GM10248 (cell line): Measurements from ENCODE around the gene STX1B.
A peak's percentile ranks its signal among the peaks of the same experiment; 100 is the strongest.

ENCODE experiments used
- CTCF ChIA-PET: fragments of 300-600 bp; sonication (Branson Sonifier 250); formaldehyde crosslinking; extraction: SDS; loops from one replicate; lab custom pipeline; 2021; ENCODE audit warnings: antibody characterized with exemption; lab: Yijun Ruan, JAX
- POLR2A ChIA-PET: fragments of 350-650 bp; sonication (Branson Sonifier 250); formaldehyde crosslinking; extraction: SDS; loops from one replicate; lab custom pipeline; 2020; ENCODE audit warnings: antibody characterized with exemption; lab: Yijun Ruan, JAX
- DNase-seq: peaks from one replicate; pipeline ENCODE4 v3.0.0; 2012; ENCODE audit errors: extremely low spot score
- TF ChIP-seq, protein P1 (sequence below): IDR thresholded peaks from 2 replicates; pipeline ENCODE4 v1.5.1; 2012; ENCODE audit warnings: mild to moderate bottlenecking, low read depth; ENCODE audit errors: extremely low read depth, missing control alignments, control extremely low read depth

The STX1B gene

GRCh38 chr16:30986129-30986991 lies 24.1 kb downstream of the STX1B start:
- POLR2A ChIA-PET = interaction anchor here (0.7 to 0.8 kb wide), 2 partner anchors 11 to 194 kb away, joined by 3 read pairs; no protein-coding TSS in a partner anchor
- CTCF ChIA-PET = interaction anchor here (0.9 to 4.7 kb wide), 19 partner anchors 8 to 886 kb away, joined by 3 to 32 read pairs (median 9); partner anchors contain the start of genes STX4, VKORC1, ZNF646 and ZNF668
- TF ChIP-seq, protein P1, sequence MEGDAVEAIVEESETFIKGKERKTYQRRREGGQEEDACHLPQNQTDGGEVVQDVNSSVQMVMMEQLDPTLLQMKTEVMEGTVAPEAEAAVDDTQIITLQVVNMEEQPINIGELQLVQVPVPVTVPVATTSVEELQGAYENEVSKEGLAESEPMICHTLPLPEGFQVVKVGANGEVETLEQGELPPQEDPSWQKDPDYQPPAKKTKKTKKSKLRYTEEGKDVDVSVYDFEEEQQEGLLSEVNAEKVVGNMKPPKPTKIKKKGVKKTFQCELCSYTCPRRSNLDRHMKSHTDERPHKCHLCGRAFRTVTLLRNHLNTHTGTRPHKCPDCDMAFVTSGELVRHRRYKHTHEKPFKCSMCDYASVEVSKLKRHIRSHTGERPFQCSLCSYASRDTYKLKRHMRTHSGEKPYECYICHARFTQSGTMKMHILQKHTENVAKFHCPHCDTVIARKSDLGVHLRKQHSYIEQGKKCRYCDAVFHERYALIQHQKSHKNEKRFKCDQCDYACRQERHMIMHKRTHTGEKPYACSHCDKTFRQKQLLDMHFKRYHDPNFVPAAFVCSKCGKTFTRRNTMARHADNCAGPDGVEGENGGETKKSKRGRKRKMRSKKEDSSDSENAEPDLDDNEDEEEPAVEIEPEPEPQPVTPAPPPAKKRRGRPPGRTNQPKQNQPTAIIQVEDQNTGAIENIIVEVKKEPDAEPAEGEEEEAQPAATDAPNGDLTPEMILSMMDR = no peak
- no peak for DNase-seq

GRCh38 chr16:30985401-30986128 lies 24.9 kb downstream of the STX1B start:
- DNase-seq = no peak
- ChIA-PET POLR2A (interaction anchor here (0.7 to 1.0 kb wide), 3 partner anchors 10 to 195 kb away, joined by 3 read pairs; partner anchors contain the start of gene FUS), CTCF (interaction anchor here (0.9 to 4.7 kb wide), 30 partner anchors 9 to 888 kb away, joined by 3 to 32 read pairs (median 6); partner anchors contain the start of genes STX4, VKORC1, ZNF267 and ZNF646)
- TF ChIP-seq, protein P1 = no peak

GRCh38 chr16:30984669-30985400 lies 25.6 kb downstream of the STX1B start, which contains the start of gene HSD3B7:
TSS of gene HSD3B7 (plus strand) at chr16:30985207. CDS start at chr16:30985659, 452 bp downstream.
- ChIA-PET POLR2A (interaction anchor here (0.7 to 1.0 kb wide), 2 partner anchors 10 to 195 kb away, joined by 3 read pairs; partner anchors contain the start of gene FUS), CTCF (interaction anchor here (0.5 to 4.7 kb wide), 50 partner anchors 9 to 889 kb away, joined by 3 to 32 read pairs (median 4); partner anchors contain the start of genes KAT8, STX4, VKORC1 and ZNF267)
- TF ChIP-seq, protein P1 = peak; percentile 89
- peak; percentile 92 for DNase-seq

GRCh38 chr16:30983898-30984610 lies 26.4 kb downstream of the STX1B start:
- ChIA-PET POLR2A (interaction anchor here (1.0 kb wide), 1 partner anchor 196 kb away, joined by 3 read pairs; the partner anchor contains the start of gene FUS), CTCF (interaction anchor here (0.5 to 4.7 kb wide), 52 partner anchors 9 to 890 kb away, joined by 3 to 32 read pairs (median 4); partner anchors contain the start of genes KAT8, STX4, VKORC1 and ZNF267)
- no peak for DNase-seq
- TF ChIP-seq, protein P1 = no peak

GRCh38 chr16:30983289-30983889 lies 27.0 kb downstream of the STX1B start:
- CTCF ChIA-PET = interaction anchor here (1.0 to 4.7 kb wide), 16 partner anchors 8 to 461 kb away, joined by 3 to 32 read pairs (median 6); partner anchors contain the start of genes VKORC1 and ZNF843
- DNase-seq = no peak
- POLR2A ChIA-PET = no interaction called here
- TF ChIP-seq, protein P1 = no peak
